Endothelial cell of umbilical vein (primary cell): ENCODE data around the gene ACSS1.

ENCODE experiments used
- CTCF ChIP-seq, 2 donors: IDR thresholded peaks; 1 replicate in 1 of 2; 2 replicates in 1 of 2; pipeline ENCODE4 v1.5.1; 2011; ENCODE audit warnings: low read length in 2 of 2, mild to moderate bottlenecking in 2 of 2, moderate library complexity in 2 of 2, control low read depth in 1 of 2, inconsistent platforms in 1 of 2, low read depth in 1 of 2; ENCODE audit not compliant: insufficient read depth in 1 of 2; ENCODE audit errors: extremely low read depth in 1 of 2
- POLR2AphosphoS5 ChIP-seq: IDR thresholded peaks from 2 replicates; pipeline ENCODE4 v1.6.1; 2012; ENCODE audit warnings: low read depth, mild to moderate bottlenecking, control low read depth, low read length, moderate library complexity; ENCODE audit not compliant: insufficient read depth

- TF ChIP-seq CTCF (IDR thresholded peaks at IDR 0.05; ENCODE audit: extremely low read depth in 1 of 2, insufficient read depth in 1 of 2, low read depth in 1 of 2, low read length in 2 of 2) (no peak), POLR2AphosphoS5 (no peak)
These were observed 26.7 kb downstream of the ACSS1 start for GRCh38 chr20:25031241-25031640.
